H1 (cell line): ENCODE data around the gene CTIF. TPM values are rescaled to one million over a fixed set of nuclear protein-coding genes. Genes with fewer than 3 reads are reported as not detected.

Experiments
- CTCF ChIA-PET: fragments of 300-600 bp; sonication (Branson Sonifier 250); formaldehyde crosslinking; loops from one replicate; lab custom pipeline; 2021; ENCODE audit not compliant: partially characterized antibody; lab: Charles Lee
- POLR2A ChIA-PET: fragments of 300-600 bp; sonication (Branson Sonifier 250); formaldehyde crosslinking; loops from one replicate; lab custom pipeline; 2021; ENCODE audit warnings: inconsistent platforms; ENCODE audit not compliant: partially characterized antibody; lab: Charles Lee
- DNase-seq, 2 experiments: peaks; one replicate each; pipeline versions ENCODE4 v3.0.0 to v3.0.0-alpha.2; 2010 to 2022; ENCODE audit warnings: low spot score in 2 of 2, low read depth in 1 of 2, mixed read lengths in 1 of 2
- FAIRE-seq: peaks from 2 replicates; lab custom pipeline; 2011; peaks lifted over from hg19 to GRCh38; lab: Jason Lieb, UNC
- H2AFZ ChIP-seq: 2 replicates; pipeline ENCODE4 v1.8.1; 2012; ENCODE audit warnings: low read length, inconsistent platforms
- H2AK5ac ChIP-seq: 2 replicates; pipeline ENCODE4 v1.6.1; 2013; ENCODE audit warnings: low read depth, low read length
- H2BK120ac ChIP-seq: replicated peaks from 2 replicates; pipeline ENCODE3; 2013; ENCODE audit warnings: low read depth, low read length, inconsistent platforms
- H2BK12ac ChIP-seq: 2 replicates; pipeline ENCODE4 v1.6.1; 2013; ENCODE audit warnings: low read depth, low read length
- H2BK15ac ChIP-seq: 2 replicates; pipeline ENCODE4 v1.6.1; 2013; ENCODE audit warnings: low read length
- H2BK20ac ChIP-seq: 2 replicates; pipeline ENCODE4 v1.6.1; 2013; ENCODE audit warnings: low read length
- H2BK5ac ChIP-seq: 2 replicates; pipeline ENCODE4 v1.6.1; 2013; ENCODE audit warnings: low read depth, low read length
- H3K14ac ChIP-seq: 2 replicates; pipeline ENCODE4 v1.6.1; 2013; ENCODE audit warnings: inconsistent platforms; ENCODE audit not compliant: insufficient read length
- H3K18ac ChIP-seq: 2 replicates; pipeline ENCODE4 v1.6.1; 2013; ENCODE audit warnings: low read length; ENCODE audit errors: extremely low read depth
- H3K23ac ChIP-seq: 2 replicates; pipeline ENCODE4 v1.6.1; 2013; ENCODE audit warnings: inconsistent platforms; ENCODE audit not compliant: insufficient read length
- H3K23me2 ChIP-seq: 2 replicates; pipeline ENCODE4 v1.6.1; 2013; ENCODE audit warnings: low read depth, low read length
- H3K27ac ChIP-seq: 2 replicates; pipeline ENCODE4 v1.6.1; 2011; ENCODE audit warnings: low read depth, low read length, inconsistent platforms
- H3K27me3 ChIP-seq, 4 experiments: replicated peaks in 1 of 4; 1 replicate in 1 of 4; 2 replicates in 3 of 4; pipeline versions ENCODE4 v1.6.1 to v1.8.1; 2011 to 2013; ENCODE audit warnings: low read length in 3 of 4, mild to moderate bottlenecking in 3 of 4, inconsistent platforms in 2 of 4, mixed read lengths in 2 of 4, moderate library complexity in 1 of 4; ENCODE audit not compliant: control insufficient read depth in 3 of 4, insufficient read depth in 3 of 4; ENCODE audit errors: extremely low read depth in 1 of 4
- H3K36me3 ChIP-seq, 4 experiments: 2 replicates each; pipeline versions ENCODE4 v1.6.1 to v1.8.1; 2011 to 2013; ENCODE audit warnings: mild to moderate bottlenecking in 4 of 4, low read length in 3 of 4, moderate library complexity in 2 of 4, control low read depth in 1 of 4, inconsistent platforms in 1 of 4; ENCODE audit not compliant: insufficient read depth in 4 of 4, control insufficient read depth in 2 of 4
- H3K4ac ChIP-seq: replicated peaks from 2 replicates; pipeline ENCODE3; 2013; ENCODE audit warnings: low read length, low read depth, mixed read lengths, inconsistent platforms; ENCODE audit not compliant: insufficient read length
- H3K4me1 ChIP-seq, 4 experiments: replicated peaks in 1 of 4; 1 replicate in 1 of 4; 2 replicates in 3 of 4; pipeline versions ENCODE4 v1.6.1 to v1.8.1; 2011 to 2013; ENCODE audit warnings: low read length in 3 of 4, inconsistent platforms in 2 of 4, mixed read lengths in 1 of 4; ENCODE audit not compliant: insufficient read depth in 4 of 4, control insufficient read depth in 3 of 4
- H3K4me2 ChIP-seq, 2 experiments: 2 replicates each; pipeline versions ENCODE4 v1.6.1 to v1.8.1; 2011 to 2013; ENCODE audit warnings: low read depth in 2 of 2, low read length in 2 of 2, control low read depth in 1 of 2, inconsistent platforms in 1 of 2, mild to moderate bottlenecking in 1 of 2; ENCODE audit not compliant: insufficient read depth in 1 of 2
- H3K4me3 ChIP-seq, 4 experiments: fragments of 200-600, 300-600 bp in 1 of 4; sonication (generic), shearing (Covaris generic), sonication (Bioruptor Twin) in 1 of 4; 2 replicates each; pipeline versions ENCODE4 v1.5.1 to v1.8.1; 2011 to 2016; ENCODE audit warnings: low read length in 4 of 4, low read depth in 3 of 4, control low read depth in 2 of 4, inconsistent platforms in 2 of 4, mild to moderate bottlenecking in 2 of 4, mixed read lengths in 1 of 4, moderate library complexity in 1 of 4; ENCODE audit not compliant: insufficient read depth in 2 of 4; ENCODE audit errors: extremely low read depth in 1 of 4
- H3K56ac ChIP-seq: replicated peaks from 2 replicates; pipeline ENCODE3; 2013; ENCODE audit warnings: low read depth, mild to moderate bottlenecking, mixed read lengths, low read length, inconsistent platforms; ENCODE audit not compliant: insufficient read length
- H3K79me1 ChIP-seq: 2 replicates; pipeline ENCODE4 v1.6.1; 2013; ENCODE audit warnings: low read depth, low read length, control low read depth
- H3K79me2 ChIP-seq, 2 experiments: 2 replicates each; pipeline versions ENCODE4 v1.6.1 to v1.8.1; 2012 to 2013; ENCODE audit warnings: low read length in 2 of 2, mild to moderate bottlenecking in 2 of 2, inconsistent platforms in 1 of 2; ENCODE audit not compliant: insufficient read depth in 2 of 2, control insufficient read depth in 1 of 2
- H3K9ac ChIP-seq, 4 experiments: replicated peaks in 1 of 4; 1 replicate in 1 of 4; 2 replicates in 3 of 4; pipeline versions ENCODE4 v1.6.1 to v1.8.1; 2011 to 2013; ENCODE audit warnings: low read depth in 3 of 4, low read length in 3 of 4, control low read depth in 2 of 4, mild to moderate bottlenecking in 2 of 4, moderate library complexity in 2 of 4, inconsistent platforms in 1 of 4; ENCODE audit errors: extremely low read depth in 1 of 4
- H3K9me3 ChIP-seq, 2 experiments: 2 replicates each; pipeline versions ENCODE4 v1.6.1 to v1.8.1; 2012 to 2013; ENCODE audit warnings: mild to moderate bottlenecking in 2 of 2, moderate library complexity in 2 of 2, control low read depth in 1 of 2, inconsistent platforms in 1 of 2, low read depth in 1 of 2, low read length in 1 of 2, mixed read lengths in 1 of 2; ENCODE audit not compliant: insufficient read depth in 2 of 2
- H4K20me1 ChIP-seq, 2 experiments: replicated peaks in 1 of 2; 2 replicates each; pipeline versions ENCODE3 to v1.8.1; 2011 to 2013; ENCODE audit warnings: inconsistent platforms in 2 of 2, low read length in 2 of 2, mild to moderate bottlenecking in 1 of 2; ENCODE audit not compliant: insufficient read depth in 2 of 2, control insufficient read depth in 1 of 2
- H4K5ac ChIP-seq: 2 replicates; pipeline ENCODE4 v1.6.1; 2013; ENCODE audit warnings: low read length, low read depth, mixed read lengths, inconsistent platforms; ENCODE audit not compliant: insufficient read length
- H4K8ac ChIP-seq: 2 replicates; pipeline ENCODE4 v1.8.0; 2013; ENCODE audit warnings: mild to moderate bottlenecking, moderate library complexity, low read length, inconsistent platforms; ENCODE audit not compliant: insufficient read depth; ENCODE audit errors: extremely low read depth
- H4K91ac ChIP-seq: replicated peaks from 2 replicates; pipeline ENCODE3; 2013; ENCODE audit warnings: low read length, mixed read lengths, inconsistent platforms; ENCODE audit not compliant: insufficient read length
- ASH2L ChIP-seq: fragments of 200-600, 300-600 bp; sonication (generic); IDR thresholded peaks from one replicate; pipeline ENCODE4 v1.7.1; 2017; ENCODE audit warnings: low read length
- BACH1 ChIP-seq: IDR thresholded peaks from 2 replicates; pipeline ENCODE4 v1.6.1; 2012; ENCODE audit warnings: low read length, improper control_type of control experiment
- CBX8 ChIP-seq: fragments of 300-800, 300-1000 bp; sonication (generic); IDR thresholded peaks from 2 replicates; pipeline ENCODE4 v1.7.1; 2016; ENCODE audit warnings: low read depth, low read length, borderline replicate concordance
- FOSL1 ChIP-seq: IDR thresholded peaks from 2 replicates; pipeline ENCODE4 v1.6.1; 2011; ENCODE audit warnings: mild to moderate bottlenecking, low read depth, low read length, moderate library complexity; ENCODE audit not compliant: insufficient read depth
- HDAC2 ChIP-seq, 2 experiments: fragments of 300-600 bp in 1 of 2; sonication (generic) in 1 of 2; IDR thresholded peaks; 2 replicates each; pipeline ENCODE4 v1.6.1; 2011 to 2012; ENCODE audit warnings: low read depth in 2 of 2, low read length in 2 of 2, mild to moderate bottlenecking in 2 of 2, moderate library complexity in 2 of 2, borderline replicate concordance in 1 of 2, inconsistent platforms in 1 of 2
- HDAC6 ChIP-seq: IDR thresholded peaks from one replicate; pipeline ENCODE4 v1.7.1; 2012; ENCODE audit warnings: low read depth, mild to moderate bottlenecking, inconsistent platforms, low read length, moderate library complexity
- KDM1A ChIP-seq: fragments of 200-600, 300-600 bp; sonication (generic); IDR thresholded peaks from 2 replicates; pipeline ENCODE4 v1.7.1; 2016; ENCODE audit warnings: mild to moderate bottlenecking, low read length, borderline replicate concordance
- POLR2A ChIP-seq, 2 experiments: IDR thresholded peaks; 1 replicate in 1 of 2; 2 replicates in 1 of 2; pipeline ENCODE4 v1.6.1; 2011; ENCODE audit warnings: low read depth in 2 of 2, low read length in 2 of 2, mild to moderate bottlenecking in 2 of 2; ENCODE audit errors: control extremely low read depth in 1 of 2
- RBBP5 ChIP-seq: IDR thresholded peaks from 2 replicates; pipeline ENCODE4 v1.7.1; 2012; ENCODE audit warnings: low read depth, mild to moderate bottlenecking, inconsistent platforms, low read length, moderate library complexity, borderline replicate concordance
- SP2 ChIP-seq: IDR thresholded peaks from 2 replicates; pipeline ENCODE4 v1.6.1; 2012; ENCODE audit warnings: mild to moderate bottlenecking, low read length, inconsistent platforms
- SRF ChIP-seq: IDR thresholded peaks from 2 replicates; pipeline ENCODE4 v1.6.1; 2011; ENCODE audit warnings: mild to moderate bottlenecking, low read depth, low read length, moderate library complexity
- SUZ12 ChIP-seq: fragments of 200-600 bp; sonication (generic); IDR thresholded peaks from 2 replicates; pipeline ENCODE4 v1.6.1; 2012; ENCODE audit warnings: mild to moderate bottlenecking, inconsistent platforms, low read length, moderate library complexity, mixed read lengths
- WGBS, 2 experiments: shearing (Covaris generic) in 1 of 2; methylation state at CpG; one replicate each; pipeline versions ENCODE4 v1.1.6 to v1.1.7; 2013 to 2015; ENCODE audit warnings: low lambda C conversion rate in 2 of 2, mixed read lengths in 2 of 2, inconsistent platforms in 1 of 2, low coverage in 1 of 2, missing lambda C conversion rate in 1 of 2; ENCODE audit not compliant: insufficient replicate concordance in 2 of 2, insufficient coverage in 1 of 2, insufficient read length in 1 of 2; ENCODE audit errors: extremely low coverage in 1 of 2, missing lambda C conversion rate in 1 of 2; 5-methylcytosine and 5-hydroxymethylcytosine counted together
- polyA plus RNA-seq, 7 experiments: library from polyadenylated mRNA; depleted of rRNA in 3 of 7; stranded (reverse) in 5 of 7; unstranded in 2 of 7; fragments of >200 nt in 5 of 7; fragments of 200-250 nt in 2 of 7; gene quantifications; 1 replicate in 5 of 7; 2 replicates in 1 of 7; 4 replicates in 1 of 7; pipeline versions ENCODE4 v1.2.1 to v1.2.3, GENCODE V29; 2011 to 2013; ENCODE audit warnings: missing spikeins in 2 of 7, mixed read lengths in 2 of 7
- total RNA-seq: library from RNA; stranded (reverse); fragmentation: NEBNext Ultra II Directional; extraction: Animal tissue kit (Norgen Biotek cat#: 25700); gene quantifications from 2 replicates; pipeline ENCODE4 v1.2.1, GENCODE V29; 2021

Gene CTIF
- total and polyA plus RNA-seq, 2 of the 8 experiments (the other 6 are each of a cell fraction or from before 2014, with no cell fraction given): 9.0 to 17.8 TPM

GRCh38 chr18:48545757-48546321, 7.0 kb downstream of the CTIF start:
- no peak overlapping the region for H2BK120ac ChIP-seq
- H3K4me1 ChIP-seq: peaks cover 38 to 67% (median 56%) of the 10 kb centered on the region in 4 experiments
- ChIA-PET CTCF (interaction anchor here (0.9 to 2.6 kb wide), 3 partner anchors 70 to 118 kb away, joined by 3 to 6 read pairs (median 4); no protein-coding TSS in a partner anchor), POLR2A (interaction anchor here (1.1 to 1.8 kb wide), 3 partner anchors 11 to 115 kb away, joined by 3 to 5 read pairs (median 4); no protein-coding TSS in a partner anchor)
- H3K36me3 ChIP-seq: no peaks in the 10 kb centered on the region
- H3K27me3 ChIP-seq: peaks cover 0 to 9% (median 6%) of the 10 kb centered on the region in 4 experiments; a peak in 5 of 7 replicates
- no peak overlapping the region for H3K4ac ChIP-seq
- H4K5ac ChIP-seq: no peak overlapping the region
- H3K4me3 ChIP-seq: peak overlapping the region in 3 of 4 experiments; percentile 9 to 35 (median 23); a peak in 5 of 8 replicates
- H3K79me1 ChIP-seq: peaks cover 16% of the 10 kb centered on the region
- no peaks in the 10 kb centered on the region for H3K9me3 ChIP-seq
- H3K9ac ChIP-seq: 0 out of 7 replicates have a peak overlapping the region, but pooled peaks of 1 of the 4 experiments have one; percentile 60
- peak; percentile 71 for FAIRE-seq
- peak in 1 of 2 experiments; percentile 62 for DNase-seq
- peak overlapping the region; percentile 98 for H2BK12ac ChIP-seq
- no peak overlapping the region for H2AFZ ChIP-seq
- peak overlapping the region; percentile 98; the same call in 1 of the 2 replicates for H2AK5ac ChIP-seq
- 0 out of 2 replicates have a peak overlapping the region, but pooled peaks have one; percentile 64 for H2BK20ac ChIP-seq
- peaks cover 4% of the 10 kb centered on the region; the same call in 1 of the 2 replicates for H3K23me2 ChIP-seq
- H3K79me2 ChIP-seq: peaks cover 7 to 60% of the 10 kb centered on the region in 2 experiments
- peaks cover 3 to 13% of the 10 kb centered on the region in 2 experiments for H4K20me1 ChIP-seq
- H2BK15ac ChIP-seq: no peak overlapping the region
- 26% methylated on average over 11 of the region's 12 CpGs; no CpG with 5 or more reads in 1 of the 2 experiments for WGBS, 2 experiments
- no peak overlapping the region for H3K23ac ChIP-seq
- H3K18ac ChIP-seq: peak overlapping the region; percentile 72
- no peak overlapping the region for H4K91ac ChIP-seq
- H3K27ac ChIP-seq: no peak overlapping the region; the same call in 1 of the 2 replicates
- H4K8ac ChIP-seq: no peak overlapping the region
- H3K56ac ChIP-seq: no peak overlapping the region
- peak overlapping the region; percentile 49 to 56 for H3K4me2 ChIP-seq
- H3K14ac ChIP-seq: no peak overlapping the region
- H2BK5ac ChIP-seq: peak overlapping the region; percentile 15
- TF ChIP-seq KDM1A (no peak), HDAC6 (no peak), BACH1 (peak; percentile 100), HDAC2 (IDR thresholded peaks at IDR 0.05; ENCODE audit: borderline replicate concordance in 1 of 2, low read depth in 2 of 2, low read length in 2 of 2) (0 out of 4 replicates have a peak, but pooled peaks have one; percentile 44 to 51), CBX8 (no peak), POLR2A (IDR thresholded peaks at IDR 0.05; ENCODE audit: control extremely low read depth in 1 of 2, low read depth in 2 of 2, low read length in 2 of 2) (peak; percentile 26 to 40; a peak in 1 of 3 replicates), ASH2L (peak; percentile 18), RBBP5 (no peak), SRF (no peak), FOSL1 (no peak), SP2 (no peak), SUZ12 (no peak)
